HG02763 (cell line): ENCODE measurements around the gene ARID3B.
"Not testable (repeated sequence)": the region's sequence is repeated elsewhere in the genome, so short reads cannot be mapped to it uniquely, and the experiment has no call there.

Source experiments
- ATAC-seq: cut with Tn5 transposase; IDR thresholded peaks from one replicate; pipeline ENCODE4 v1.9.1; 2021; ENCODE audit warnings: mild to moderate bottlenecking, moderate library complexity; ENCODE audit not compliant: unreplicated experiment

The ARID3B gene

GRCh38 chr15:74531144-74531811 is 9.7 kb upstream of the ARID3B start:
- ATAC-seq = no peak

- no peak for ATAC-seq
These were observed 5.5 kb upstream of the ARID3B start for GRCh38 chr15:74535388-74536084.

- ATAC-seq = no peak
These were observed 3.3 kb upstream of the ARID3B start for GRCh38 chr15:74537736-74538135.

- not testable (repeated sequence) for ATAC-seq
These were observed 1.5 kb upstream of the ARID3B start for GRCh38 chr15:74539521-74539920.

GRCh38 chr15:74540161-74540760 is 759 bp upstream of the ARID3B start:
- no peak for ATAC-seq

- peak; percentile 30 for ATAC-seq
These were observed 610 bp downstream of the ARID3B start for GRCh38 chr15:74541494-74542165.

- ATAC-seq = no peak
These were observed 1.4 kb downstream of the ARID3B start for GRCh38 chr15:74542166-74543042.

GRCh38 chr15:74543043-74543422 is 2.0 kb downstream of the ARID3B start:
- ATAC-seq = no peak

- ATAC-seq = no peak
These were observed 2.6 kb downstream of the ARID3B start for GRCh38 chr15:74543583-74543982.

GRCh38 chr15:74545086-74545485 is 4.1 kb downstream of the ARID3B start:
- ATAC-seq = no peak

- peak; percentile 58 for ATAC-seq
These were observed 5.0 kb downstream of the ARID3B start for GRCh38 chr15:74545776-74546656.

- ATAC-seq = no peak
These were observed 6.6 kb downstream of the ARID3B start for GRCh38 chr15:74547616-74548015.

GRCh38 chr15:74548241-74548640 is 7.2 kb downstream of the ARID3B start:
- ATAC-seq = no peak

GRCh38 chr15:74549816-74550215 is 8.8 kb downstream of the ARID3B start:
- no peak for ATAC-seq

- no peak for ATAC-seq
These were observed 10.7 kb downstream of the ARID3B start for GRCh38 chr15:74551714-74552113.

- no peak for ATAC-seq
These were observed 11.9 kb downstream of the ARID3B start for GRCh38 chr15:74552773-74553441.

GRCh38 chr15:74555192-74555591 is 14.2 kb downstream of the ARID3B start:
- no peak for ATAC-seq

- no peak for ATAC-seq
These were observed 17.7 kb downstream of the ARID3B start for GRCh38 chr15:74558706-74559105.

GRCh38 chr15:74563442-74563841 is 22.4 kb downstream of the ARID3B start:
- no peak for ATAC-seq
